ENCODE measurements around the gene TEX48.

- TF ChIP-seq POLR2AphosphoS5 (IDR thresholded peaks at IDR 0.05; ENCODE audit: low read depth) = no peak
- TF ChIP-seq CTCF (conservative IDR thresholded peaks at IDR 0.05; ENCODE audit: low read depth in 2 of 2) = no peak
- TF ChIP-seq EZH2 (IDR thresholded peaks at IDR 0.05; ENCODE audit: low read depth, unreplicated experiment) = no peak
- no peak for TF ChIP-seq ETS1 (IDR thresholded peaks at IDR 0.05)
- TF ChIP-seq REST (IDR thresholded peaks at IDR 0.05; ENCODE audit: unreplicated experiment) = no peak
- TF ChIP-seq EZH2phosphoT487 (IDR thresholded peaks at IDR 0.05; ENCODE audit: unreplicated experiment) = no peak
- no peak for TF ChIP-seq ZNF331 (CRISPR knock-in tag; IDR thresholded peaks at IDR 0.05; ENCODE audit: low read depth)
- TF ChIP-seq JUNB (IDR thresholded peaks at IDR 0.05; ENCODE audit: unreplicated experiment) = no peak
These were observed 29.0 kb downstream of the TEX48 start for GRCh38 chr9:114652776-114653555.
